Nephron (organoid): ENCODE measurements around the gene FARP1.

ENCODE experiments used
- H3K27ac Mint-ChIP-seq, 3 experiments: 2 replicates each; pipeline ENCODE4 v1.8.0; 2020; ENCODE audit warnings: mixed read lengths in 3 of 3, mild to moderate bottlenecking in 2 of 3, moderate library complexity in 1 of 3
- H3K27me3 Mint-ChIP-seq: 2 replicates; pipeline ENCODE4 v1.8.0; 2021; ENCODE audit warnings: low read depth, mild to moderate bottlenecking, moderate library complexity, mixed read lengths
- H3K36me3 Mint-ChIP-seq: 2 replicates; pipeline ENCODE4 v1.8.0; 2020; ENCODE audit warnings: low read depth, mixed read lengths
- H3K4me1 Mint-ChIP-seq: 2 replicates; pipeline ENCODE4 v1.8.0; 2020; ENCODE audit warnings: mixed read lengths
- H3K4me3 Mint-ChIP-seq, 3 experiments: 2 replicates each; pipeline ENCODE4 v1.8.0; 2020; ENCODE audit warnings: mild to moderate bottlenecking in 3 of 3, mixed read lengths in 3 of 3, moderate library complexity in 2 of 3
- H3K9me3 Mint-ChIP-seq: 2 replicates; pipeline ENCODE4 v1.8.0; 2020; ENCODE audit warnings: mixed read lengths
- CTCF ChIP-seq, 3 experiments: fragments of 200-600 bp; sonication (generic); IDR thresholded peaks; one replicate each; pipeline ENCODE4 v1.5.0; 2021; ENCODE audit warnings: antibody characterized with exemption in 3 of 3; ENCODE audit not compliant: unreplicated experiment in 3 of 3

Gene FARP1

GRCh38 chr13:98189841-98190505 lies 47.1 kb downstream of the FARP1 start:
- peak overlapping the region; percentile 72 to 90 (median 78) for H3K27ac Mint-ChIP-seq
- H3K36me3 Mint-ChIP-seq: peaks cover 4% of the 10 kb centered on the region
- H3K27me3 Mint-ChIP-seq: no peaks in the 10 kb centered on the region
- peak overlapping the region; percentile 15 to 47 (median 27) for H3K4me3 Mint-ChIP-seq
- TF ChIP-seq CTCF (IDR thresholded peaks at IDR 0.05; ENCODE audit: unreplicated experiment in 3 of 3): peak; percentile 18 to 37 (median 29)
- H3K9me3 Mint-ChIP-seq: no peaks in the 10 kb centered on the region
- H3K4me1 Mint-ChIP-seq: peaks cover 60% of the 10 kb centered on the region

GRCh38 chr13:98190889-98191444 lies 48.1 kb downstream of the FARP1 start:
- no peak for TF ChIP-seq CTCF (IDR thresholded peaks at IDR 0.05; ENCODE audit: unreplicated experiment in 3 of 3)
- H3K27me3 Mint-ChIP-seq: no peaks in the 10 kb centered on the region
- peaks cover 12% of the 10 kb centered on the region for H3K36me3 Mint-ChIP-seq
- H3K4me1 Mint-ChIP-seq: peaks cover 62% of the 10 kb centered on the region
- H3K9me3 Mint-ChIP-seq: no peaks in the 10 kb centered on the region
- H3K27ac Mint-ChIP-seq: peak overlapping the region; percentile 72 to 90 (median 78)
- no peak overlapping the region for H3K4me3 Mint-ChIP-seq

- peaks cover 70% of the 10 kb centered on the region for H3K4me1 Mint-ChIP-seq
- no peaks in the 10 kb centered on the region for H3K27me3 Mint-ChIP-seq
- no peak for TF ChIP-seq CTCF (IDR thresholded peaks at IDR 0.05; ENCODE audit: unreplicated experiment in 3 of 3)
Measured at GRCh38 chr13:98192008-98192407, 49.1 kb downstream of the FARP1 start.

GRCh38 chr13:98195054-98195791 lies 52.3 kb downstream of the FARP1 start:
- H3K36me3 Mint-ChIP-seq: peaks cover 23% of the 10 kb centered on the region
- TF ChIP-seq CTCF (IDR thresholded peaks at IDR 0.05; ENCODE audit: unreplicated experiment in 3 of 3): no peak
- H3K27me3 Mint-ChIP-seq: no peaks in the 10 kb centered on the region
- peak overlapping the region; percentile 49 to 69 (median 68) for H3K27ac Mint-ChIP-seq
- H3K4me1 Mint-ChIP-seq: peaks cover 59% of the 10 kb centered on the region
- H3K4me3 Mint-ChIP-seq: no peak overlapping the region
- no peaks in the 10 kb centered on the region for H3K9me3 Mint-ChIP-seq

More at GRCh38 chr13:98192008-98192407, 49.1 kb downstream of the FARP1 start:
- no peaks in the 10 kb centered on the region for H3K9me3 Mint-ChIP-seq
- H3K4me3 Mint-ChIP-seq: no peak overlapping the region
- H3K27ac Mint-ChIP-seq: peak overlapping the region in 1 of 3 experiments; percentile 79
- H3K36me3 Mint-ChIP-seq: peaks cover 10% of the 10 kb centered on the region

GRCh38 chr13:98198683-98199082 lies 55.8 kb downstream of the FARP1 start:
- TF ChIP-seq CTCF (IDR thresholded peaks at IDR 0.05; ENCODE audit: unreplicated experiment in 3 of 3): no peak
- Mint-ChIP-seq H3K27me3 (no peaks in the 10 kb centered on the region), H3K36me3 (peaks cover 42% of the 10 kb centered on the region), H3K4me1 (peaks cover 60% of the 10 kb centered on the region), H3K9me3 (peaks cover 8% of the 10 kb centered on the region), H3K4me3 (no peak overlapping the region), H3K27ac (peak overlapping the region; percentile 64 to 87 (median 70))
